Measurements from ENCODE around the gene ZNF555. TPM values are rescaled to one million over a fixed set of nuclear protein-coding genes. Genes with fewer than 3 reads are reported as not detected.

The ZNF555 gene
- total and polyA plus RNA-seq, 2 of the 13 experiments (the other 11 are each of a cell fraction or from before 2014, with no cell fraction given), result 5.0 to 8.0 TPM

DNA sequence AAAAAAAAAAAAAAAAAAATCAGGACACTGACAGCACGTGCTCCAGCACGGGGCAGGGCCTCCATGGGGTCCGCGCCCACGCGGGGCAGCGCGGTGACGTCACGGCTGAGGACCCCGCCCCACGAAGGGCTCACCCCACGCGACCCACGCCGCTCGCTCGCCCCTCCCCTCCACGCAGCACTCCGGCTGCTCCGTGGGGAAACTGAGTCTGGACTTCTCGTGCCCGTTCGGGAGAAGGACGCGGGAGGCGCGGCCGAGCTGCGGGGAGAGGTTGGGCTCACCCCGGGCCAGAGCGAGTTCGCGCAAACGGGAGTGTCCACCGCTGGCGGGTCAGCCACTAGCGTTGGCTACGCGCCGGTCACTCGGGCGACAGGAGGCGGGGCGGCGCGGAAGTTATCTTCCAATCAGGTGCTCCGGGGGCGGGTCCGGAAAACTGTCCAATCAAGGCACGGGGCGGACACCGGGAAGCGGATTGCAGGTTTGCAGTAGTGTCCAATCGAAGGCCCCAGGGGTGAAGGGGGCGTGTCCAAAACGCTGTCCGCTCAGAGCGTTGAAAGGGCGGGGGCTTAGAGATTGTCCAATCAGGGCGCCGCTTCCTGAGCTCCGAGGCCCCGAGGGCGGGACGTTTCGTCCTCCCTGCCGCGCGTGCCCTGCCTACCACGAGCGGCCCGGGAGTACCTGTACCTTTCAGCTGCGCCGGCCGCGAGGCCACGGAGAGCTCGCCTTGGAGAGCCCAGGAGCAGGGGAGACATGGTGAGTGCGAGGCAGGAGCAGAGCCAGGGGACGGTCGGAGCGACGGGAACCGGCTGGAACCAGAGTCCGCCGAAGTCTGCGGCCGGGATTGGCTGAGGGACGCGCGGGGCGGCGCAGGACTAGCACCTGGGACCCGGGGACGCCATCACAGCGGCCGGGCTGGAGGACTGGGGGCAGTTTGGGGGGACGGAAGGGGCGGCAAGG lies 59.3 kb downstream of the ZNF555 start, which contains the start of gene ZNF57 (continued):
- TF ChIP-seq, protein P1, sequence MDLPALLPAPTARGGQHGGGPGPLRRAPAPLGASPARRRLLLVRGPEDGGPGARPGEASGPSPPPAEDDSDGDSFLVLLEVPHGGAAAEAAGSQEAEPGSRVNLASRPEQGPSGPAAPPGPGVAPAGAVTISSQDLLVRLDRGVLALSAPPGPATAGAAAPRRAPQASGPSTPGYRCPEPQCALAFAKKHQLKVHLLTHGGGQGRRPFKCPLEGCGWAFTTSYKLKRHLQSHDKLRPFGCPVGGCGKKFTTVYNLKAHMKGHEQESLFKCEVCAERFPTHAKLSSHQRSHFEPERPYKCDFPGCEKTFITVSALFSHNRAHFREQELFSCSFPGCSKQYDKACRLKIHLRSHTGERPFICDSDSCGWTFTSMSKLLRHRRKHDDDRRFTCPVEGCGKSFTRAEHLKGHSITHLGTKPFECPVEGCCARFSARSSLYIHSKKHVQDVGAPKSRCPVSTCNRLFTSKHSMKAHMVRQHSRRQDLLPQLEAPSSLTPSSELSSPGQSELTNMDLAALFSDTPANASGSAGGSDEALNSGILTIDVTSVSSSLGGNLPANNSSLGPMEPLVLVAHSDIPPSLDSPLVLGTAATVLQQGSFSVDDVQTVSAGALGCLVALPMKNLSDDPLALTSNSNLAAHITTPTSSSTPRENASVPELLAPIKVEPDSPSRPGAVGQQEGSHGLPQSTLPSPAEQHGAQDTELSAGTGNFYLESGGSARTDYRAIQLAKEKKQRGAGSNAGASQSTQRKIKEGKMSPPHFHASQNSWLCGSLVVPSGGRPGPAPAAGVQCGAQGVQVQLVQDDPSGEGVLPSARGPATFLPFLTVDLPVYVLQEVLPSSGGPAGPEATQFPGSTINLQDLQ (CRISPR knock-in tag; IDR thresholded peaks at IDR 0.05), result no peak
- TF ChIP-seq, protein P2, sequence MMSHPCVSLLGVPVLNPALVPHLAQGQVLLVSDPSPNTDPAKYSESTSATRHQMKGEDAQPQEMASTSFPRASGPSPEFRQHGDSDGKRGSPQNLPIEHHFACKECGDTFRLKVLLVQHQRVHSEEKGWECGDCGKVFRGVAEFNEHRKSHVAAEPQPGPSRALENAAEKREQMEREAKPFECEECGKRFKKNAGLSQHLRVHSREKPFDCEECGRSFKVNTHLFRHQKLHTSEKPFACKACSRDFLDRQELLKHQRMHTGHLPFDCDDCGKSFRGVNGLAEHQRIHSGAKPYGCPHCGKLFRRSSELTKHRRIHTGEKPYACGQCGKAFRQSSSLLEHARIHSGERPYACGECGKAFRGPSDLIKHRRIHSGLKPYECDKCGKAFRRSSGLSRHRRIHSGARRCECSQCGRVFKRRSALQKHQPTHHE (CRISPR knock-in tag; IDR thresholded peaks at IDR 0.05; ENCODE audit: borderline replicate concordance), result no peak
- TF ChIP-seq CHD2 (IDR thresholded peaks at IDR 0.05; ENCODE audit: low read depth, low read length) (no peak), ZBTB21 (CRISPR knock-in tag; IDR thresholded peaks at IDR 0.05) (no peak), MBD4 (IDR thresholded peaks at IDR 0.05; ENCODE audit: borderline replicate concordance, low read length) (no peak), SMAD9 (CRISPR knock-in tag; IDR thresholded peaks at IDR 0.05) (0 out of 2 replicates have a peak, but pooled peaks have one; percentile 28), RCOR2 (CRISPR knock-in tag; IDR thresholded peaks at IDR 0.05) (no peak), ZNF772 (CRISPR knock-in tag; IDR thresholded peaks at IDR 0.05) (0 out of 2 replicates have a peak, but pooled peaks have one; percentile 8), ZNF432 (CRISPR knock-in tag; IDR thresholded peaks at IDR 0.05; ENCODE audit: borderline replicate concordance) (no peak), SRSF4 (IDR thresholded peaks at IDR 0.05; ENCODE audit: low read depth, low read length, poor library complexity, severe bottlenecking) (no peak), BCL6 (CRISPR knock-in tag; IDR thresholded peaks at IDR 0.05) (0 out of 2 replicates have a peak, but pooled peaks have one; percentile 19)
- TF ChIP-seq, protein P3, sequence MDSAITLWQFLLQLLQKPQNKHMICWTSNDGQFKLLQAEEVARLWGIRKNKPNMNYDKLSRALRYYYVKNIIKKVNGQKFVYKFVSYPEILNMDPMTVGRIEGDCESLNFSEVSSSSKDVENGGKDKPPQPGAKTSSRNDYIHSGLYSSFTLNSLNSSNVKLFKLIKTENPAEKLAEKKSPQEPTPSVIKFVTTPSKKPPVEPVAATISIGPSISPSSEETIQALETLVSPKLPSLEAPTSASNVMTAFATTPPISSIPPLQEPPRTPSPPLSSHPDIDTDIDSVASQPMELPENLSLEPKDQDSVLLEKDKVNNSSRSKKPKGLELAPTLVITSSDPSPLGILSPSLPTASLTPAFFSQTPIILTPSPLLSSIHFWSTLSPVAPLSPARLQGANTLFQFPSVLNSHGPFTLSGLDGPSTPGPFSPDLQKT (CRISPR knock-in tag; IDR thresholded peaks at IDR 0.05; ENCODE audit: borderline replicate concordance), result no peak
- TF ChIP-seq, protein P4, sequence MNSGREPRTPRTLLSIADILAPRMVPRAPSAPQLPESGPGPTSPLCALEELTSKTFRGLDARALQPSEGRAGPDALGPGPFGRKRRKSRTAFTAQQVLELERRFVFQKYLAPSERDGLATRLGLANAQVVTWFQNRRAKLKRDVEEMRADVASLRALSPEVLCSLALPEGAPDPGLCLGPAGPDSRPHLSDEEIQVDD (CRISPR knock-in tag; IDR thresholded peaks at IDR 0.05; ENCODE audit: borderline replicate concordance), result no peak; the same call in 1 of the 2 replicates
- TF ChIP-seq, protein P5, sequence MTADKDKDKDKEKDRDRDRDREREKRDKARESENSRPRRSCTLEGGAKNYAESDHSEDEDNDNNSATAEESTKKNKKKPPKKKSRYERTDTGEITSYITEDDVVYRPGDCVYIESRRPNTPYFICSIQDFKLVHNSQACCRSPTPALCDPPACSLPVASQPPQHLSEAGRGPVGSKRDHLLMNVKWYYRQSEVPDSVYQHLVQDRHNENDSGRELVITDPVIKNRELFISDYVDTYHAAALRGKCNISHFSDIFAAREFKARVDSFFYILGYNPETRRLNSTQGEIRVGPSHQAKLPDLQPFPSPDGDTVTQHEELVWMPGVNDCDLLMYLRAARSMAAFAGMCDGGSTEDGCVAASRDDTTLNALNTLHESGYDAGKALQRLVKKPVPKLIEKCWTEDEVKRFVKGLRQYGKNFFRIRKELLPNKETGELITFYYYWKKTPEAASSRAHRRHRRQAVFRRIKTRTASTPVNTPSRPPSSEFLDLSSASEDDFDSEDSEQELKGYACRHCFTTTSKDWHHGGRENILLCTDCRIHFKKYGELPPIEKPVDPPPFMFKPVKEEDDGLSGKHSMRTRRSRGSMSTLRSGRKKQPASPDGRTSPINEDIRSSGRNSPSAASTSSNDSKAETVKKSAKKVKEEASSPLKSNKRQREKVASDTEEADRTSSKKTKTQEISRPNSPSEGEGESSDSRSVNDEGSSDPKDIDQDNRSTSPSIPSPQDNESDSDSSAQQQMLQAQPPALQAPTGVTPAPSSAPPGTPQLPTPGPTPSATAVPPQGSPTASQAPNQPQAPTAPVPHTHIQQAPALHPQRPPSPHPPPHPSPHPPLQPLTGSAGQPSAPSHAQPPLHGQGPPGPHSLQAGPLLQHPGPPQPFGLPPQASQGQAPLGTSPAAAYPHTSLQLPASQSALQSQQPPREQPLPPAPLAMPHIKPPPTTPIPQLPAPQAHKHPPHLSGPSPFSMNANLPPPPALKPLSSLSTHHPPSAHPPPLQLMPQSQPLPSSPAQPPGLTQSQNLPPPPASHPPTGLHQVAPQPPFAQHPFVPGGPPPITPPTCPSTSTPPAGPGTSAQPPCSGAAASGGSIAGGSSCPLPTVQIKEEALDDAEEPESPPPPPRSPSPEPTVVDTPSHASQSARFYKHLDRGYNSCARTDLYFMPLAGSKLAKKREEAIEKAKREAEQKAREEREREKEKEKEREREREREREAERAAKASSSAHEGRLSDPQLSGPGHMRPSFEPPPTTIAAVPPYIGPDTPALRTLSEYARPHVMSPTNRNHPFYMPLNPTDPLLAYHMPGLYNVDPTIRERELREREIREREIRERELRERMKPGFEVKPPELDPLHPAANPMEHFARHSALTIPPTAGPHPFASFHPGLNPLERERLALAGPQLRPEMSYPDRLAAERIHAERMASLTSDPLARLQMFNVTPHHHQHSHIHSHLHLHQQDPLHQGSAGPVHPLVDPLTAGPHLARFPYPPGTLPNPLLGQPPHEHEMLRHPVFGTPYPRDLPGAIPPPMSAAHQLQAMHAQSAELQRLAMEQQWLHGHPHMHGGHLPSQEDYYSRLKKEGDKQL (CRISPR knock-in tag; IDR thresholded peaks at IDR 0.05; ENCODE audit: low read depth), result no peak
